Embryonic facial prominence (tissue), 1 donor: ENCODE results near the gene GABRQ.
A peak's percentile ranks its signal among the peaks of the same experiment; 100 is the strongest.

Source experiments
- DNase-seq: peaks from one replicate; pipeline ENCODE4 v3.0.0-alpha.2; 2016; ENCODE audit errors: extremely low spot score

GABRQ gene

GRCh38 chrX:152637649-152638442 is at the start of gene GABRQ:
Gene GABRQ (plus strand): TSS chrX:152637895. CDS start chrX:152638203, 308 bp downstream.
- DNase-seq, result peak; percentile 7

- DNase-seq, result no peak
Measured at GRCh38 chrX:152588206-152588605, 49.5 kb upstream of the GABRQ start.

- no peak for DNase-seq
Measured at GRCh38 chrX:152600853-152601633, 36.7 kb upstream of the GABRQ start.

GRCh38 chrX:152601848-152602616 is 35.7 kb upstream of the GABRQ start:
- no peak for DNase-seq

- DNase-seq, result no peak
Measured at GRCh38 chrX:152614791-152615190, 22.9 kb upstream of the GABRQ start.

DNA sequence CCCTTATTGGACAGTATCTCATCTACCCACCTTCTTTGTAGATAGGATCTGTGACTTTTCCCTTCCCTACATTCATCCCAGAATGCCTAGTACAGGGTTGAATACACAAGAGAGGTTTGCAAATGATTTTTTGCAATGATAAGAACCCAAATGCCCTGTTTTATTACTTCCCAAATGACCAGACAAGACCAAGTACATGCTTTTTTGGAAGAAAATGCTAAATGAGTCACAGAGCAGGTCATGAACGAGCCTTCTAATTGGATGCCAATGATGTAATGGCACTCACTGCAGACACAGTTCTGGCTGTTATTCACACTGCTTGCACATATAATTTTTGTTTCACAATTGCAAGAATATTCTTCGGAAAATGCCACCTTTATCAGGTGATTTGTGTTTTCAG is 17.8 kb upstream of the GABRQ start:
- no peak for DNase-seq

- no peak for DNase-seq
Measured at GRCh38 chrX:152632445-152633097, 5.1 kb upstream of the GABRQ start.

DNA sequence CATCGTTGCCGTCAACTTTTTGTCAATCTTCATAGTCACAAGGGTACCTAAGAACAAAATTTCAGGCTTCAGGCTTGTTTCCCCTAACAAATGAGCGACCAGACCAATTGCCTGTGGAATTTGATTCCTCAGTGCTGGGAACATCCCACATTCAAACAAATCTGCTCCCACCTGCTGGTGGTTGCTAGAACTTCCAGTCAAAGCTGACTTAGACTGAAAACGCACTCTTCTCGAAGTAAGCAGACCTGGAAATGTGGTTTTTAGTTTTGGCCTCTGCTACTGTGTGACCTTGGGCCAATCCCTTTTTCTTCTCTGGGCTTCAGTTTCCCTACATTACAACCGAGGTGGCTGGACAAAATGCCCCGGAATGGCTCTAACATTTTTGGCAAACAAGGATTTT is 1.8 kb upstream of the GABRQ start:
- no peak for DNase-seq

DNA sequence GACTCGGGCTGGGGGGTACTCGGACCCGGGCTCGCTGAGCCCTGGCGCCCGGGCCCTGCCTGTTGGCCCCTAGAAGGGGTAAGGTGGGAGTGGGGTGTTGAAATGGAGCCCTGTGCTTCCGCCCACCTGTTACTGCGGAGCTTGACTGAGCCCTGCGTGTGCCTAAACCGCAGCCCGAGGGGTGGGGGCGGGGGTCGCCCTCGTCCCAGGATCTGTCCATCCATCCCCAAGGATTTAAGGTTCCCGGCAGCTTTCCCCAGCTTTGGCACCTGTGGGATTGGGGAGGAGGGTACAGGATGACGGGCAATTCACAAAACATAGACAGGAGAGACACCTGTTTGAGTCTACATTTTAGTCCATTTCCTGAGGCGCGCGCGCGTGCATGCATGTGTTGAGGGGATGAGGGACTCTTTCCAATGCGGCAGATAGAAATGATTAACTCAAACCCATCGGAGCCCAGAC is 779 bp downstream of the GABRQ start:
- no peak for DNase-seq

DNA sequence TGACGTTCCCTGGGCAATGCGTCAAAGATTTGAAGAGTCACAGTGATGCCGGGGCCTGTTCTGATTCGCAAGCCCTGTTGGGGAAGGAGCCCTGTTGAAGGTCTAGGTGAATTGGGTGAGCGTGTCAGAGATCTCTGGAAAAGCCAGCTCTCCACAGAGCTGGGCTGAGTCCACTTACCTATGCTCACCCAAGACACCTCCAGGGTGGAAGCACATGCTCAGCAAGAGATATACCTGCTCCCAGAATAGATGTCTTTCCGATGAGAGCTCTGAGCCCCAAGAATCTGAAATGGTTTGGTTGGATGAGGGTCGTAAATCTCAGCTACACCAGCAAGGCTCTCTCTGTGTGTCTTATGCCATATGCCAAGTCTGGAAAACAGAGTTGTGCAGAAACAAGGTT is 1.7 kb downstream of the GABRQ start:
- DNase-seq, result no peak

GRCh38 chrX:152640034-152640818 is 2.5 kb downstream of the GABRQ start:
- DNase-seq, result no peak

- no peak for DNase-seq
Measured at GRCh38 chrX:152641256-152641875, 3.7 kb downstream of the GABRQ start.

DNA sequence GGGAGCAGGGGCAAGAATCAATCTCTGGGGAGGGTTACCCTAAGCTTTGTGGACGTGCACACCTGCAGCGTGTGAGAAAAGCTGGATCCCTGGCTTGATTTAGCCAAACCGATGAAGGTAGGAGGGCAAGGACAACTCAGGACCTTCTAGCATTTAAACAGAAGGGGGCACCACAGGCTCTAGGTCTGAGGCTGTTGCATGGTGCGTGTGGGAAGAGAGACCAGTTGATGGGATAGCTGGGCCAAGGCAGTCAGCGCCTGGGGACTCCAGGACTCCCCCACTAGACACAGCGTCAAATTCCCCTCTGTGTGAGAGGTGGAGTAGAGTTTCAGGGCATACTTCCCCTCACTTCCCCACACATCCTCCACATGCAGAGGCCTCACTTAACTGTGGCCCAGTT is 4.3 kb downstream of the GABRQ start:
- no peak for DNase-seq

DNA sequence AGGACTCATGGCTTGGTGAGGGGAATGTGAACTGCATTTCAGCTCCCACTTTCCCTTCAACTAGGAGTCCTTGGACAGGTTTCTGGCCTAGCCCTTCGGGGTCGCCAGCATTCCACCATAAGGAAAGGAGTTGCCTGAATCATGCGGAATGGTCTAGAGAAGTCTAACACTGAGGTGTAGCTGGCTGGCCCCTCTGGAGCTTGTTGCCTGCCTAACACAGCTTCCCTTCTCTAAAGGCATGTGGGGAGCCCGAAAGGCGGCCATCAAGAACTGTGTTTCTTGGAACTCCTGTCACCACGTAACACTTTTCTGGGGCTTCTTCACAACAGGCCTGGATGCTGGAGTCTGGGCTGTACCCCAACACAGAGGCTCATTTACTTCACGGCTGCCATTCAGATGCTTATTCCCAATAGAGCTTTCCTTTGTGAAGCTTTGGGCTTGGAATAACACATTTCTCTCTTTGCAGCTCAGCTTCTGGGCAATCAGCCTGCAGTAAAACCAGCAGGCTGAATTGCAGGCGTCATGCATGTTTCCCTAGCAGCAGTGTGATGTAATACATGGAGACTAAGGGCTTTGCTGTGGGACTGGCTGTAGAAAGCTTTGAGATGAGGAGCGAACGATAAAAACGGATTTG is 5.4 kb downstream of the GABRQ start:
- no peak for DNase-seq

DNA sequence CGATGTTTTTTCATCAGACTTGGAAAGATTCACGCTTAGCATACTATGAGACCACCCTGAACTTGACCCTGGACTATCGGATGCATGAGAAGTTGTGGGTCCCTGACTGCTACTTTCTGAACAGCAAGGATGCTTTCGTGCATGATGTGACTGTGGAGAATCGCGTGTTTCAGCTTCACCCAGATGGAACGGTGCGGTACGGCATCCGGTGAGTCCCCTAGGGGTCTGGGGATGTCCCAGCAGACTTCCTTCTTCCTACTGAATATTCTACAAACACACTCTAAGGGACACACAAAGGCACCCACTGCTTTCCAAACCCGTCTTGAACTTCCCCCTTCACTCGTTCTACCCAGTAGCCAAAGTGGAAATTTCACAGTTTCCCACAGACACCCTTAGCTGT is 9.3 kb downstream of the GABRQ start:
- no peak for DNase-seq

DNA sequence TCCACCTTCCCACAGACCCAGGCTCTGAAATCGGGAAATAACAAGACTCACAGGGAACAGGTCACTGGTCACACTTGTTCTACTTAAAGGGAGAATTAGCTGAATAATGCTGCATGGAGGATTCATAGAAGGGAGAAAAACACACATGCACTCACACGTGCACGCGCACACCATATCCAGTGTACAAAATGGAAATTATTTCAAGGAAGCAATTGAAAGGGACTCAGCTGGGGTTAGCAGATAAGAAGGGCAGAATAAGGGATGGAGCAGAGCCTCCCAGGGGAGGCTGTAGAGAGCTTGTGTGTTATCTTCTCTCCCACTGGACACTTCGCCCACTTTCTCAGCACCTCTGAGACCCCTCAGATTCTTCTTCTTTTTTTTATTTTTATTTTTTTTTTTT is 10.3 kb downstream of the GABRQ start:
- DNase-seq, result no peak

DNA sequence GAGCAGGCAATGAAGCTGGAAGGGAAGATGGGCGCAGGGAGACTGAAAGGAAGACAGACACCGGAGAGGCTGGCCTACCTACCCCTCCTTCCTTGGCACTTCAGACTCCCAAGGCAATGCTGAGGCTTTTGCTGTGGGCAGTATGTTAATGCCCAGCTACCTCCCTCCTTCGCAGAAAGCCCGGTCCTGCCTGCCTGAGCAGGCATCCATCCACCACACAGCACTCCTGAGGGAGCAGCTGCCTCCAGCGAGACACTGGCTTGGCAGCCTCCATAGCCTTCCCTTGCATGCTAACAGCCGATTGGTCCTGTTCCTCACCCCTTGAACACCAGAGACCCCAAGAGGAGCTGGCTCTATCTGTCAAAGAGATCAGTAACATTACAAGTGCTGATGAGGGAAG is 14.4 kb downstream of the GABRQ start:
- no peak for DNase-seq

DNA sequence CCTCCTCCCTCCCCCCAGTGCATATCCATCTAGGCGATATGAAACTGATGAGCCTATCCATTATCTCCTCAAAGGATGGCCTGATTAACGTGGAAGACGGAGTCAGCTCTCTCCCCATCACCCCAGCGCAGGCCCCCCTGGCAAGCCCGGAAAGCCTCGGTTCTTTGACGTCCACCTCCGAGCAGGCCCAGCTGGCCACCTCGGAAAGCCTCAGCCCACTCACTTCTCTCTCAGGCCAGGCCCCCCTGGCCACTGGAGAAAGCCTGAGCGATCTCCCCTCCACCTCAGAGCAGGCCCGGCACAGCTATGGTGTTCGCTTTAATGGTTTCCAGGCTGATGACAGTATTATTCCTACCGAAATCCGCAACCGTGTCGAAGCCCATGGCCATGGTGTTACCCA is 14.8 kb downstream of the GABRQ start:
- DNase-seq, result no peak

DNA sequence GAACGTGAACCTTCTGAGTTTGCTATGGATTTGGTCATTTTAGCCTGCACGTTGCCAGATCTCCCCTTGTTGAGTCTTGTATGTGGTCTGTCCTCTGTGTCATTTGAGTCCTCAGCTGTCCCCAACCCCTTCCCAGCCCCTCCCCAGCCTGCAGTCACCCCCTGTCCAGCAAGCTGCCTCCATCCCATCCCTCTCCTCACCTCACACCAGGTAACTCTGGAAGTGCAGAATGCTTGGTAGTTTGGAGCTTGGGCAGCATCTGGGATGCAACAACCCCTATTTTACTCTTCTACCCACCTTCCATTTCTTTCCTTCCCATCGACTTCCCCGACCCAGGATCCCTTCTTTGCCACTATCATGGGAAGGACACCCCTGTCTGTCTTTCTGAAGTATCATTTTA is 18.4 kb downstream of the GABRQ start:
- DNase-seq, result no peak

DNA sequence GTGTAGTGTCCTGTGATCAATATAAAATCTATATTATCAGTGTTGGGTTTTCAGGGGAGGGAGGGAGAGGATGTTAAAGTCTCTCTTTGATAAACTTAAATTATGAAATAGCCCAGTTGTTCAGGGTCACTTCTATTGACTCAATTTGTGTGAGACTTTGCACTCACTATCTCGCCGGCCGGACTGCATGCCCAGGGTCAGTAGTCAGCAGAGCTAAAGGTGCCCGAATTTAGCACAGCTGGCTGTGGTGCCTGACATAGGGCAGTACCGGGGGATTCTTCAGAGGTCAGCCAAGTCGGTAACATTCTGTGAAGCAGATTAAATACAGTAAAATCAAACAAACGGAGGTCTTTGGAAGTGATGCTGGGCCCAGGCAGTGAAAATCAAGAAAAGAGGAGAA is 19.2 kb downstream of the GABRQ start:
- DNase-seq, result no peak
